Measurements from ENCODE around the gene TAOK2.
A peak's percentile ranks its signal among the peaks of the same experiment; 100 is the strongest.
"Not testable (repeated sequence)": the region's sequence is repeated elsewhere in the genome, so short reads cannot be mapped to it uniquely, and the experiment has no call there.

Gene TAOK2

DNA sequence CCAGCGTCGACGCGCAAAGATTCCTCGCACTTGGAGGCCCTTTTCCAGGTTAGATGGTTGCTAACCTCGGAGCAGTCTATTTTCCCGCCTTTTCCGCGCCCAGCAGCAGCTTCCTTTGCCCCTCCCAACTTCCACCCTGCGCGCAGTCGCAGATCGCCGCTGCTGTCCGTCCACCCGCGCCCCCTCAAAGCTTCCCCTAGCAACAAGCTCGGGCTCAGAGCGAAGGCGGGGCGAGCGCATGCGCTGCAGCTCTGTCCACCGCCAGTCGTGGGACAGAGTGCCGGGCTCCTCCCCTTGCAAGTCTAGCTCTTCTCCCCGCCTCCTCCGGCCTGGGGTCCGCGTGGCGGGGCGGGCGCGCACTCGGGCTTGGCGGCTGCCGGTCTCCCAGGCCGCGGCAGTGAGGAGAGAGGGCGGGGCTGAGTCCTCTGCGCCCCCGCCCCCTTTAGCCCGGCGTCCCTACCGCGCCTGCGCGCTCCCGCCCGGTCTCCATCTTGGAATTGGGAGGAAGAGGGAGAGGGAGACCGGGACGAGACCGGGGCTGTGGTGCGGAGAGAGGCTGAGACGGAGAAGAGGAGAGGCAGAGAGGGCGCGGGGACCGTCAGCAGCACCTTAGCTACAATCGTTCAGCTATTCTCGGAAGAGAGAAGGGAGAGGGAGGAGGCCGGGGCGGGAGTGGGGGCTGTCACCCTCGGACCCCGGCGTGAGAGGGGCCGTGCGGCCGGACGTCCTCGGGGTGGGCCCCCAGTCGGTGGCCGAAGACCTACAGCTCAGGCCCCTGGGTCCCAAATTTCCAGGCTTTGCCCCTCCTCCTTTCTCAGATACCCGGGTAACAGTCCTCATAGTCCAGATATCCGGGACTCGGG lies at the start of gene TAOK2:
TSS of gene TAOK2 (plus strand) at position 485 of the 863 bp plus-strand sequence. CDS start 3,905 bp downstream, outside the sequence.
- peak within 1 kb of the TSS; percentile 95 to 99 for H3K4me3 Mint-ChIP-seq
- DNase-seq (peak; percentile 99), ATAC-seq (peak; percentile 98)
- peak within 1 kb of the TSS; percentile 97 to 98 for H3K27ac Mint-ChIP-seq
- peaks cover 46% of the 10 kb centered on the region for H3K4me1 Mint-ChIP-seq
- peaks cover 8 to 9% of the 10 kb centered on the region in 2 donors for H3K9me3 Mint-ChIP-seq
- H3K27me3 Mint-ChIP-seq, result no peaks in the 10 kb centered on the region

DNA sequence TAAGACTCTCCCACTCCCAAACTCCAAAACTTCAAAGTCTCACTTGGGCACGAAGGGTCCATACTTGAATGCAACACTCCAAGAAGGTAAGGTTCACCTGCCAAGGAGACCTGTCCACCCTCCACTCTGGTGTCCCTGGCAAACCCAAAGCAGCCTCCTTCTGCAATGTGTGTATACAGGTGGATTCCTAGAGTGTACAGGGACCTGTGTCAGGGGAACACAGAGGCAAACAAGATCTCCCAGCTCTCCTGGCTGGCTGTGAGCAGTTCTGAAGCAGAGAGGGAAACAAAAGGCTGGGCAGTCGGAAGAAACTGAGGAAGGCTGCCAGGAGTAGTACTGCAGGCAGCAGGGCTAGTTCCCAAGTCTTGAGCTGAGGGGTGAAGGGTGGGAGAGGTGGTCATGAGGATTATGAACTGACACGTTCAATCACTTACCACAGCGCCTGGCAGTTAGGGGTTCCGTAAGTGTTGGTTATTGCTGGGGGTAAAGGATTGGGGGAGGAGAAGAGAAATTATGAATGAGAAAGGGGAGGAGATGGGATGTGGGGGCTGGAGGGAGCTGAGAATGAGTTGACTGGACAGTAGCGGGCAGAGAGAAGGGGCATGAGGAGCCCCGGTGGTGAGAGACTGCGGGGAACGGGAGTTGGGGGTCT lies 48.4 kb upstream of the TAOK2 start:
- Mint-ChIP-seq H3K9me3 (no peaks in the 10 kb centered on the region), H3K4me1 (peaks cover 66% of the 10 kb centered on the region), H3K27me3 (no peaks in the 10 kb centered on the region), H3K27ac (peak overlapping the region; percentile 93 to 95), H3K4me3 (peak overlapping the region; percentile 93 to 95)
- ATAC-seq, result peak; percentile 5
- DNase-seq, result no peak

DNA sequence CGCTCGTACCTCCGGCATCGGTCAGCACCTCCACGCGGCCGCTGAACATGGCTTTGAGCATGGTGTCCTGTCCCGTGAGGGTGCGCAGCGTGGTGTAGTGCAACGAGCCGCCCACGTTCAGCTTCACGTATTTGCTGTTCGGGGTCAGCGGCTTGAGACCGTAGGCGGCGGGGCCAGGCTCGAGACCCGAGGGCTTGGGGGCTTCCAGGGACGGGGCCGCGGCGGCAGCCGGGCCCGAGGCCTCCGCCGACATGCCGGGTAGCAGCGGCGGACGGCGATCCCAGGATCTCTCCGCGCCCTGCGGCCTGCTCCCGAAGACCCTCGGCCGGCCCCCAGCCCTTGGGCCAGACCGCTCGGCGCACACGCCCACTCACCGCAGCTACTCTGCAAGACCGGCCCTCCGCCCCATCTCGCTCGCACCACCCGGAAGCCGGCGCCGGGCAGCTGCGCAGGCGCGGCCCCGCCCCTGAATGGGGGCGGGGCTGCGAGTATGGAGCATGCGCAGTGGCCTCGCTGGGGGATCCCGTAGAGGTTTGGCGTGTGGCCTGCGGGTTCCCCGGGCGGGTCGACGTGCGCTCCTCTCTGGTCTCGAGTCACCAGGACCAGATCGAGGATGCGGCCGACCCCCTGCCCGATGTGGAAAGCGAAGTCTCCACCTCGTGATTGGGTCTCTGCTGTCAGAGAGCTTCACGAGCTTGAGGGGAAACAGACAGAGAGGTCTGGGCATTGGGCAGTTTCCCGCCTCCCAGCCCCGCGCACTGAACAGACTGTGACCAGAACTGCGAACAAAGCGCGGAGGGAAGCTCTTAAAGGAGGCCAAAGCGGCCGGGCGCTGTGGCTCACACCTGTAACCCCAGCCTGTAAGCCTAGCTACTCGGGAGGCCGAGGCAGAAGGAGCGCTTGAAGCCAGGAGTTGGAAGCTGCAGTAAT lies 47.6 kb upstream of the TAOK2 start, which contains the start of gene KCTD13:
TSS of gene KCTD13 (minus strand) at position 446 of the 930 bp plus-strand sequence. CDS start at position 253, 193 bp downstream.
- peak within 1 kb of the TSS; percentile 96 to 98 for H3K27ac Mint-ChIP-seq
- H3K4me3 Mint-ChIP-seq, result peak within 1 kb of the TSS; percentile 93 to 95
- ATAC-seq (peak; percentile 94), DNase-seq (peak; percentile 91 to 97)
- H3K27me3 Mint-ChIP-seq, result no peaks in the 10 kb centered on the region
- no peaks in the 10 kb centered on the region for H3K9me3 Mint-ChIP-seq
- peaks cover 58% of the 10 kb centered on the region for H3K4me1 Mint-ChIP-seq

DNA sequence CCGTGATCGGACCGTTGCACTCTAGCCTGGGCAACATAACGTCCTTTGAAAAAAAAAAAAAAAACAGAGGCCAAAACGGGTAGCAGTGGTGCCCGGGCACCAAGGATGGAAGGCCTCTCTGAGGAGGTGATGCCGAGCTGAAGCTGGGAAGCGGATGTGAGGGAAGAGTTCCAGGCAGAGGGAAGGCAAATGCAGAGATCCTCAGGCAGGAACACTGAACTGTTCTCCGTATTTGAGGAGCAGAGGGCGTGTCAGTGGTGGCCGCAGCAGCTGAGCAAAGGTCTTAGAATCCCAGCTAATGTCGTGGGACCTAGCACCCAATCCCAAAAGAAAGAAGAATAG lies 47.0 kb upstream of the TAOK2 start:
- DNase-seq (no peak), ATAC-seq (peak; percentile 42)
- peaks cover 53% of the 10 kb centered on the region for H3K4me1 Mint-ChIP-seq
- no peaks in the 10 kb centered on the region for H3K27me3 Mint-ChIP-seq
- peak overlapping the region; percentile 93 to 95 for H3K4me3 Mint-ChIP-seq
- no peaks in the 10 kb centered on the region for H3K9me3 Mint-ChIP-seq
- H3K27ac Mint-ChIP-seq, result peak overlapping the region; percentile 96 to 98

DNA sequence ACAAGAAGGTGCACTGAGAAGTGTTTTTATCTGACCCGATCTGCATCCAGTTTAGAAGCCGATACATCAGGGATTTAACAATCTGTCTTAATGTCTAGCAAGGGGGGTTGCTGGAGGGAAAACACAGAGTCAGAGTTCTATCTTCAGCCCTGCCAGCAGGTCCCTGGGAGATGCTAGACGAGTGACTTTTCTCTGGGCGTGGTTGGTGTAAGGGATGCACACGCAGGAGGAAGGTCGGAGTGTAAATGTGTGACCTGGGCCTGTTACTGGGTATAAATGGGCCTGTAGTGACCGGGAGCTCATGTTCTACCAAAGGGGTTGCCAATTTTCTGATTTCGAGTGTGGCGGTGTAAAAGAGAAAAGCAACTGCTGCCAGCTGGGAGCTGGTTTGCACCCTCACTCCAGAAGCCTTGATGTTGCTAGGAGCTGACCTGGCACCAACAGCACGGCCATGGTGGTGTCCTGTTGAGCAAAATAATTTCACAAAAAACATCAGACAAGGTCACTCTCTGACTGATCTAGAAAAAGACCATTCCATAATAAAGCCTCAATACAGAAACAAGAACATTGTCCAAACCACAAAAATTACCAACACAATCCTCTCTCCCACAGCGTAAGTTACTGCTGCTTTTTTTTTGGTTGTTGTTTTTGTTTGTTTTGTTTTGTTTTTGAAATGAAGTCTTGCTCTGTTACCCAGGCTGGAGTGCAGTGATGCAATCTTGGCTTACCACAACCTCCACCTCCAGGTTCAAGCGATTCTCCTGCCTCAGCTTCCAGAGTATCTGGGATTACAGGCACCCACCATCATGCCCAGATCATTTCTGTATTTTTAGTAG lies 46.4 kb upstream of the TAOK2 start:
- peak overlapping the region; percentile 93 to 95 for H3K4me3 Mint-ChIP-seq
- ATAC-seq (no peak), DNase-seq (no peak)
- H3K4me1 Mint-ChIP-seq, result peaks cover 53% of the 10 kb centered on the region
- no peaks in the 10 kb centered on the region for H3K27me3 Mint-ChIP-seq
- peak overlapping the region in 1 of 2 donors; percentile 46 for H3K27ac Mint-ChIP-seq
- H3K9me3 Mint-ChIP-seq, result no peaks in the 10 kb centered on the region

DNA sequence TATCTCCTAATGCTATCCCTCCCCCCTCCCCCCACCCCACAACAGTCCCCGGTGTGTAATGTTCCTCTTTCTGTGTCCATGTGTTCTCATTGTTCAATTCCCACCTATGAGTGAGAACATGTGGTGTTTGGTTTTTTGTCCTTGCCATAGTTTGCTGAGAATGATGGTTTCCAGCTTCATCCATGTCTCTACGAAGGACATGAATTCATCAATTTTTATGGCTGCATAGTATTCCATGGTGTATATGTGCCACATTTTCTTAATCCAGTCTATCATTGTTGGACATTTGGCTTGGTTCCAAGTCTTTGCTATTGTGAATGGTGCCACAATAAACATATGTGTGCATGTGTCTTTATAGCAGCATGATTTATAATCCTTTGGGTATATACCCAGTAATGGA lies 41.9 kb upstream of the TAOK2 start:
- H3K4me1 Mint-ChIP-seq, result peaks cover 15% of the 10 kb centered on the region
- not testable (repeated sequence) for H3K4me3 Mint-ChIP-seq, ATAC-seq, H3K27ac Mint-ChIP-seq, H3K27me3 Mint-ChIP-seq, H3K9me3 Mint-ChIP-seq, DNase-seq

DNA sequence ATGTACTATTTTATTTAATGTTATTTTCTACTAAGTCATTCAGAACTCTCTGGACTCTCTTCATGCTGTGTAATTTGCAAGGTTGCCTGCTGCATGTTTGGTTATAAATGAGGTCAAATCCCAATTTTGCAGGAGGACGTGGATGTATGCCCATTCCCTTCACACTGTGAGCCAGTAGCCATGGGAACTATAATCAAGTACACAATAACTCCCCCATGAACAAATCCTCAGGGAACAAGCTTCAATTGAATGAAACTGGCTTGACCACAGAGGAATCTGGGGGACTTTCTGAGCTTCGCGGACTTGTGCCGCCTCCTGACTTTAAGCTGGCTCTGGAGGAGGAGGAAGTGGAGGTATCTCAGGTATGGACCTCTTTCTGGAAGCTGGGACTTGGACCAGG lies 33.0 kb upstream of the TAOK2 start:
- Mint-ChIP-seq H3K9me3 (no peaks in the 10 kb centered on the region), H3K4me1 (no peaks in the 10 kb centered on the region), H3K27ac (no peak overlapping the region), H3K27me3 (no peaks in the 10 kb centered on the region), H3K4me3 (no peak overlapping the region)
- ATAC-seq (no peak), DNase-seq (no peak)

DNA sequence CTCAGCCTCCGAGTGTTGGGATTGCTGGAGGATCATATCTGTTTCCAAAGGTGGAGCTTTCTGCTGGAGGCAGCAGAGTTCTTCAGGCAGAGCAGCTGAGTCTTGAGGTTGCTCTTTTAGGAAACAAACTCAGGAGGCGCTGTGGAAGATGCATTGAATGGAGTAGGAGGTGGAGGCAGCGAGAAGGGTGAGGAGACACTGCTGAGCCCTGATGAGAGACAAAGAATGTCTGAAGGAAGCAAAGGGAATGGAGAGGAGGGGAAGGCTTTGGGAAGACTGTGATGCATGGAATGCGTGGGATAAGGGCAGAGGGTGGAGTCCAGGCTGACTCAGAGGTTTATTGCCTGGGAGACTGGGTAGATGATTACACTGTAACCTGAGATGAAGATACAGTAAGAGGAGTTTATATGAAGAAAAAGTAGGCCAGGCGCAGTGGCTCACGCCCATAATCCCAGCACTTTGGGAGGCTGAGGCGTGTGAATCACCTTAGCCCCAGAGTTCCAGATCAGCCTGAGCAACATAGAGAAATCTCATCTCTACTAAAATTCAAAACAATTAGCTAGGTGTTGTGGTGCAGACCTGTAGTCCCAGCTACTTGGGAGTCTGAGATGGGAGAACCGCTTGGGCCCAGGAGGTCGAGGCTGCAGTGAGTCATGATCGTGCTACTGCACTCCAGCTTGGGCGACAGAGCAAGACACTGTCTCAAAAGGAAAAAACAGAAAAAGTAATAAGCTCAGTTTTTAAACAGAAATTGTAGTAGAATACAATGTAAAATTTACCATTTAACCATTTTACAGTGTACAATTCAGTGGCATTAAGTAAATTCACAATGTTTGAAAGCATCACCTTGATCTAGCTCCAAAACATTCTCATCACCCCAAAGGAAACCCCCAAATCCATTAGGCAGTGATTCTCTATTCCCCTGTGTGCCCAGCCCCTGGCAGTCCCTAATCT lies 29.5 kb upstream of the TAOK2 start:
- Mint-ChIP-seq H3K27me3 (no peaks in the 10 kb centered on the region), H3K4me3 (no peak overlapping the region), H3K9me3 (no peaks in the 10 kb centered on the region), H3K4me1 (no peaks in the 10 kb centered on the region), H3K27ac (no peak overlapping the region)
- no peak for DNase-seq
- ATAC-seq, result no peak

DNA sequence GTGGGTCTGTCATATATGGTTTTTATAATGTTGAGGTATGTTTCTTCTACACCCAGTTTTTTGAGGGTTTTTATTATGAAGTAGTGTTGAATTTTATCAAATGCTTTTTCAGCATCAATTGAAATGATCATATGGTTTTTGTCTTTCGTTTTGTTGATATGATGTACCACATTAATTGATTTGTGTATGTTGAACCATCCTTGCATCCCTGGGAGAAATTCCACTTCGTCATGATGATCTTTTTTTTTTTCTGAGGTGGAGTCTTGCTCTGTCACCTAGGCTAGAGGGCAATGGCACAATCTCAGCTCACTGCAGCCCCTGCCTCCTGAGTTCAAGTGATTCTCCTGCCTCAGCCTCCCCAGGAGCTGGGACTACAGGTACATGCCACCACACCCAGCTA lies 25.8 kb upstream of the TAOK2 start:
- H3K4me3 Mint-ChIP-seq, result no peak overlapping the region
- no peak overlapping the region for H3K27ac Mint-ChIP-seq
- H3K4me1 Mint-ChIP-seq, result no peaks in the 10 kb centered on the region
- no peaks in the 10 kb centered on the region for H3K27me3 Mint-ChIP-seq
- ATAC-seq, result no peak
- no peak for DNase-seq
- H3K9me3 Mint-ChIP-seq, result peaks cover 0 to 7% of the 10 kb centered on the region in 2 donors

DNA sequence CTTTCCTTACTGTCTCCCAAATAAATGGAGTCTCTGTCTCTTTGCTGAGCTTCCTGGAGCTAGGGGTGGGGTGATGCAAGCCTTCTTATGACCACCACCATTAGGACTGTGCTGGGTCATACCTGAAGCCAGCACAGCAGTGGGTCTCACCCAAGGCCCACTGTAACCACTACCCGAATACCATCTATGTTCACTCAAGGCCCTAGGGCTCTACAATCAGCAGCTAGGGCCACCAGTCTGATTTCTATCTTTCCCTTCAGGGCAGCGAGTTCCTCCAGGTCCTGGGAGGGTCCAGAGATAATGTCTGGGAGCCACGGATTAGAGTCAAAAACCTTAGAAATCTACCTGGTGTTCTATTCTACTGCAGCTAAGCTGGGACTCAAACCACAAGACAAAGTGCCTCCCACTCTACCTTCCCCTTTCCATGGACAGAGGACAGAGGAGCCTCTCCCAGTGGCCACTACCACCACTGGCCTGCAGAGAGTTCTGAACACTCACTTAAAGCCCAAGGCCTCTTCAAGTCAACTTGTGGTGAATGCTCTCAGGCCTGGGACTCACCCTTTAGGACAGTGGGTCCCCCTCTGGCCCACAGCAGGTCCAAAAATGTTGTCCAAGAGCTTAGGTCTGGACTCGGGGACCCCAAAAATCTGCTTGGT lies 22.7 kb upstream of the TAOK2 start:
- Mint-ChIP-seq H3K4me1 (no peaks in the 10 kb centered on the region), H3K27me3 (no peaks in the 10 kb centered on the region), H3K9me3 (peaks cover 0 to 7% of the 10 kb centered on the region in 2 donors), H3K4me3 (no peak overlapping the region), H3K27ac (no peak overlapping the region)
- ATAC-seq, result no peak
- DNase-seq, result no peak

DNA sequence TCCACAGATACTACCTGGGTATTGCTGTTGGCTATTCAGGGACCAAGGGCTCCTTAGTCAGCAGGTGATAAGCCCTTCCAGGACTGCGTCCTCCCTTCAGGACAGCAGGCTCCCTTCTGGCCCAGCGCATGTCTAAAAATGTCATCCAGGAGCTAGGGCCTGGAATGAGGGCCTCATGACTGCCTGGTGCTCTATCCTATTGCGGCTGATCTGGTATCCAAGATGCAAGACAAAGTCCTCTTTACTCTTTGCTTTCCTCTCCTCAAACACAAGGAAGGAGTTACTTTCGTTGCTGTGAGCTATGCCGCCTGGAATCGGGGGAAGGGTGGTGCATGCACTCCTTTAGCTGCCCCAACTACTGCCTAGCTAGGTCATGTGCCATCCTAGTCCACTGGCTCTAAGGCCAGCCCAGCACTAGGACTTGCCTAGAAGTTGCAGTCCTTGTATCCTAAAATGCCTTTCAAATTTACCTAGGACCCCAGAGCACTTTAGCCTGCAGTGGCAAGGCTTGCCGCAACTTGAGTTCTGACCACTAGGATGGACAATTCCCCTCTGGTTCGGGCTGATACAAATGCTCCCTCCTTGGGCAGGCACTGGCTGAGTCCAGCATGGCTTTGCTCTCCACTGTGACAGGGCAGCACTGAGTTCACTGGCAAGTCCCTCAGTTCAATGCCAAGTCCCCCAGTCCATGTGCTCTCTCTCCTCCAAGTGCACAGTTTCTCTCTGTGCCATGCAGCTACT lies 21.9 kb upstream of the TAOK2 start:
- no peaks in the 10 kb centered on the region for H3K4me1 Mint-ChIP-seq
- H3K9me3 Mint-ChIP-seq, result peaks cover 0 to 7% of the 10 kb centered on the region in 2 donors
- ATAC-seq, result no peak
- H3K4me3 Mint-ChIP-seq, result no peak overlapping the region
- DNase-seq, result no peak
- H3K27ac Mint-ChIP-seq, result no peak overlapping the region
- no peaks in the 10 kb centered on the region for H3K27me3 Mint-ChIP-seq

DNA sequence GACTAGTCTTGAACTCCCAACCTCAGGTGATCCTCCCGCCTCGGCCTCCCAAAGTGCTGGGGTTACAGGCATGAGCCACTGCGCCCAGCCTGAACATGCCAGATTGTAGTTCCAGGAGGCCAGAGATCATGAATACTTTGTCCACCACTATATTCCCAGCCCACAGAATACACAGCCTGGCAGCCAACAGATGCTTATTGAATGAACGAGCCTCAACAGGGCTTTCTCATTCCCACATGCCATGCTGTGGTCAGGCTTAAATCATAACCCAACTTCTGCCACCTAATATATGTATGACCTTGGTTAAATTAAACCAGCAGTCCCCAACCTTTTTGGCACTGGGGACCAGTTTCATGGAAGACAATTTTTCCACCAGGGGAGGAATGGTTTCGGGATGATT lies 14.9 kb upstream of the TAOK2 start:
- H3K27ac Mint-ChIP-seq, result no peak overlapping the region
- no peaks in the 10 kb centered on the region for H3K27me3 Mint-ChIP-seq
- H3K4me1 Mint-ChIP-seq, result peaks cover 20% of the 10 kb centered on the region

DNA sequence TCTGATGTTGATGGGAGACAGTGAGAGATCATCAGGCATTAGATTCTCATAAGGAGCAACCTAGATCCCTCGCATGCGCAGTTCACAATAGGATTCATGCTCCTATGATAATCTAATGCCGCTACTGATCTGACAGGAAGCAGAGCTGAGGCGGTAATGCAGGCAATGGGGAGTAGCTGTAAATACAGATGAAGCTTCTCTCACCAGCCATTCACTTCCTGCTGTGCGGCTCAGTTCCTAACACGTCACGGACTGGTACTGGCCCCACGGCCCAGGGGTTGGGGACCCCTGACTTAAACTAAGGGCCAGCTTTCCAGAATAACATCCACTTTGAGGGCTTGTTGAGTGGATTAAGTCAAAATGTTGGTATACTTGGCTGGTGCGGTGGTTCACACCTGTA lies 14.4 kb upstream of the TAOK2 start:
- Mint-ChIP-seq H3K4me1 (peaks cover 20% of the 10 kb centered on the region), H3K27ac (no peak overlapping the region), H3K9me3 (no peaks in the 10 kb centered on the region), H3K27me3 (no peaks in the 10 kb centered on the region), H3K4me3 (no peak overlapping the region)
- ATAC-seq (no peak), DNase-seq (no peak)

More for the DNA sequence above, 14.9 kb upstream of the TAOK2 start:
- no peak for DNase-seq
- Mint-ChIP-seq H3K4me3 (no peak overlapping the region), H3K9me3 (no peaks in the 10 kb centered on the region)
- no peak for ATAC-seq
